GM12878 (cell line): Measurements from ENCODE around the gene CNKSR1. TPM values are rescaled to one million over a fixed set of nuclear protein-coding genes. Genes with fewer than 3 reads are reported as not detected.

Experiments
- ATAC-seq: fragments of 200-7000 bp; cut with Tn5 transposase; 3 replicates; pipeline ENCODE4 v1.9.1; 2020; ENCODE audit warnings: mild to moderate bottlenecking, moderate library complexity
- BruUV-seq: library from RNA; stranded (reverse); fragments of 400-500 nt; replicated peaks from 2 replicates; lab custom pipeline; 2021; lab: Mats Ljungman, UMichigan
- CTCF ChIA-PET: fragments of 300-600 bp; sonication (Branson Sonifier 250); formaldehyde crosslinking; extraction: SDS; loops from one replicate; lab custom pipeline; 2021; ENCODE audit warnings: inconsistent platforms; lab: Yijun Ruan, JAX
- POLR2A ChIA-PET: fragments of 350-600 bp; formaldehyde crosslinking; extraction: SDS; loops from one replicate; lab custom pipeline; 2021; ENCODE audit warnings: inconsistent platforms; lab: Charles Lee
- RAD21 ChIA-PET: fragments of 300-600 bp; sonication (Branson Sonifier 250); formaldehyde crosslinking; loops from one replicate; lab custom pipeline; 2023; ENCODE audit warnings: antibody characterized with exemption; ENCODE audit not compliant: unreplicated experiment; lab: Charles Lee
- SMC1A ChIA-PET: fragments of 300-600 bp; sonication (Branson Sonifier 250); formaldehyde crosslinking; loops from one replicate; lab custom pipeline; 2023; ENCODE audit not compliant: unreplicated experiment, uncharacterized antibody; lab: Charles Lee
- DNase-seq: peaks from one replicate; pipeline ENCODE4 v3.0.0-alpha.2; 2011; ENCODE audit warnings: low read depth, low spot score
- FAIRE-seq: peaks from 3 replicates; lab custom pipeline; 2011; peaks lifted over from hg19 to GRCh38; lab: Jason Lieb, UNC
- H2AFZ ChIP-seq: 2 replicates; pipeline ENCODE4 v1.6.0; 2011; ENCODE audit warnings: low read depth, low read length, control low read depth; ENCODE audit not compliant: control insufficient read depth
- H3K27ac ChIP-seq: 2 replicates; pipeline ENCODE4 v1.5.1; 2011; ENCODE audit warnings: control low read depth; ENCODE audit not compliant: control insufficient read depth, insufficient read depth
- H3K27me3 ChIP-seq, 2 experiments: replicated peaks in 1 of 2; 2 replicates each; pipeline versions ENCODE4 v1.6.0 to v1.6.1; 2011; ENCODE audit warnings: low read length in 1 of 2; ENCODE audit not compliant: control insufficient read depth in 2 of 2, insufficient read depth in 2 of 2
- H3K36me3 ChIP-seq, 2 experiments: 2 replicates each; pipeline ENCODE4 v1.5.1; 2011; ENCODE audit warnings: low read length in 1 of 2; ENCODE audit not compliant: control insufficient read depth in 2 of 2, insufficient read depth in 2 of 2
- H3K4me1 ChIP-seq: 2 replicates; pipeline ENCODE4 v1.6.1; 2011; ENCODE audit warnings: mild to moderate bottlenecking, low read length, moderate library complexity, mixed read lengths; ENCODE audit not compliant: control insufficient read depth, insufficient read depth
- H3K4me2 ChIP-seq: 2 replicates; pipeline ENCODE4 v1.6.0; 2011; ENCODE audit warnings: control low read depth; ENCODE audit not compliant: control insufficient read depth, insufficient read depth
- H3K4me3 ChIP-seq: fragments of 200-600 bp; sonication (generic); 2 replicates; pipeline ENCODE4 v1.5.1; 2016
- H3K79me2 ChIP-seq: 2 replicates; pipeline ENCODE4 v1.6.0; 2011; ENCODE audit warnings: low read length; ENCODE audit not compliant: control insufficient read depth, insufficient read depth
- H3K9ac ChIP-seq: 2 replicates; pipeline ENCODE4 v1.8.0; 2011; ENCODE audit warnings: low read length, control low read depth, mixed read lengths; ENCODE audit not compliant: control insufficient read depth, insufficient read depth
- H3K9me3 ChIP-seq: replicated peaks from 3 replicates; pipeline ENCODE4 v1.5.1; 2011; ENCODE audit warnings: mild to moderate bottlenecking, low read length; ENCODE audit not compliant: control insufficient read depth, insufficient read depth
- H4K20me1 ChIP-seq: 2 replicates; pipeline ENCODE4 v1.6.0; 2011; ENCODE audit not compliant: control insufficient read depth, insufficient read depth
- CHD1 ChIP-seq: IDR thresholded peaks from 2 replicates; pipeline ENCODE4 v1.6.1; 2012; ENCODE audit warnings: low read depth, low read length, improper control_type of control experiment
- CHD4 ChIP-seq: fragments of 200-600 bp; sonication (generic); IDR thresholded peaks from 2 replicates; pipeline ENCODE4 v1.6.1; 2016; ENCODE audit warnings: mild to moderate bottlenecking
- ESRRA ChIP-seq: IDR thresholded peaks from 2 replicates; pipeline ENCODE4 v1.6.1; 2012; ENCODE audit warnings: mild to moderate bottlenecking, low read length, improper control_type of control experiment
- MTA2 ChIP-seq: fragments of 450-650 bp; IDR thresholded peaks from 2 replicates; pipeline ENCODE4 v1.6.1; 2016; ENCODE audit warnings: low read depth, mild to moderate bottlenecking, moderate library complexity
- NFYB ChIP-seq: IDR thresholded peaks from 2 replicates; pipeline ENCODE4 v1.6.1; 2011; ENCODE audit warnings: low read depth, mild to moderate bottlenecking, low read length, improper control_type of control experiment, moderate library complexity; ENCODE audit not compliant: insufficient read depth
- PML ChIP-seq: IDR thresholded peaks from 2 replicates; pipeline ENCODE4 v1.6.1; 2012; ENCODE audit warnings: low read length, inconsistent platforms
- RAD51 ChIP-seq: fragments of 450-650 bp; IDR thresholded peaks from 2 replicates; pipeline ENCODE4 v1.6.1; 2016; ENCODE audit warnings: moderate library complexity, mild to moderate bottlenecking, inconsistent platforms
- RBBP5 ChIP-seq: fragments of 200-600 bp; sonication (generic); conservative IDR thresholded peaks from 2 replicates; pipeline ENCODE4 v1.6.1; 2016
- SIN3A ChIP-seq: IDR thresholded peaks from 2 replicates; pipeline ENCODE4 v1.6.1; 2012; ENCODE audit warnings: low read depth, low read length, improper control_type of control experiment
- SMAD5 ChIP-seq: IDR thresholded peaks from 2 replicates; pipeline ENCODE4 v1.6.1; 2016; ENCODE audit warnings: antibody characterized with exemption, low read depth
- SMC3 ChIP-seq: IDR thresholded peaks from 2 replicates; pipeline ENCODE4 v1.6.1; 2011; ENCODE audit warnings: low read length, improper control_type of control experiment, borderline replicate concordance
- TBL1XR1 ChIP-seq: IDR thresholded peaks from 2 replicates; pipeline ENCODE4 v1.6.1; 2012; ENCODE audit warnings: low read depth, low read length, improper control_type of control experiment
- TCF7 ChIP-seq: IDR thresholded peaks from 2 replicates; pipeline ENCODE4 v1.6.1; 2014; ENCODE audit warnings: antibody characterized with exemption, borderline replicate concordance
- WRNIP1 ChIP-seq: IDR thresholded peaks from 2 replicates; pipeline ENCODE4 v1.6.1; 2011; ENCODE audit warnings: low read depth, low read length, improper control_type of control experiment, borderline replicate concordance
- YBX1 ChIP-seq: fragments of 450-650 bp; IDR thresholded peaks from 2 replicates; pipeline ENCODE4 v1.6.1; 2016; ENCODE audit warnings: antibody characterized with exemption
- WGBS: methylation state at CpG from one replicate; pipeline ENCODE4 v1.1.6; 2016; ENCODE audit warnings: low lambda C conversion rate; ENCODE audit not compliant: insufficient replicate concordance, insufficient coverage; ENCODE audit errors: missing lambda C conversion rate; 5-methylcytosine and 5-hydroxymethylcytosine counted together
- in situ Hi-C: fragments of 300-500 bp; cut with MboI; formaldehyde crosslinking; loops from 9 replicates; pipeline ENCODE4 v1.14.3; 2018; ENCODE audit warnings: mixed read lengths
- intact Hi-C: fragments of 100-400 bp; cut with micrococcal nuclease; formaldehyde crosslinking; loops from one replicate; pipeline ENCODE4 v1.14.2; 2022; ENCODE audit not compliant: unreplicated experiment
- polyA plus RNA-seq, 11 experiments: library from polyadenylated mRNA; depleted of rRNA in 4 of 11; unstranded in 6 of 11; stranded (reverse) in 5 of 11; fragments of >200 nt; fragmentation: Nextera tagmentation in 4 of 11; fragmentation: Illumina TruSeq in 1 of 11; extraction: Ambion mirVana in 4 of 11; extraction: Trizol in 1 of 11; gene quantifications; 1 replicate in 1 of 11; 2 replicates in 10 of 11; pipeline versions ENCODE4 v1.2.1 to v1.2.3, GENCODE V29; 2011 to 2016; ENCODE audit warnings: inconsistent platforms in 2 of 11, missing spikeins in 2 of 11, low read depth in 1 of 11
- total RNA-seq, 4 experiments: library from RNA; depleted of rRNA in 3 of 4; stranded (reverse); fragments of >200 nt in 3 of 4; fragmentation: Illumina TruSeq in 1 of 4; extraction: Trizol in 1 of 4; gene quantifications; 2 replicates each; pipeline versions ENCODE4 v1.2.1 to v1.2.3, GENCODE V29; 2013 to 2021
- TF ChIP-seq, protein P1 (sequence below): fragments of 450-650 bp; formaldehyde crosslinking; IDR thresholded peaks from 2 replicates; pipeline ENCODE4 v1.5.0; 2022; ENCODE audit warnings: mild to moderate bottlenecking, missing genetic modification characterization
- TF ChIP-seq, protein P2 (sequence below): IDR thresholded peaks from 2 replicates; pipeline ENCODE4 v1.6.1; 2011; ENCODE audit warnings: borderline replicate concordance, low read depth, mild to moderate bottlenecking, moderate library complexity, mixed read lengths, low read length; ENCODE audit not compliant: insufficient read depth; ENCODE audit errors: extremely low read length
- TF ChIP-seq, protein P3 (sequence below): fragments of 450-650 bp; formaldehyde crosslinking; IDR thresholded peaks from 2 replicates; pipeline ENCODE4 v1.4.0; 2020; ENCODE audit warnings: mild to moderate bottlenecking, moderate library complexity

CNKSR1 gene
- total and polyA plus RNA-seq, 10 of the 15 experiments (the other 5 are each of a cell fraction or from before 2014, with no cell fraction given), result 0.06 to 1.2 (median 0.86) TPM

DNA sequence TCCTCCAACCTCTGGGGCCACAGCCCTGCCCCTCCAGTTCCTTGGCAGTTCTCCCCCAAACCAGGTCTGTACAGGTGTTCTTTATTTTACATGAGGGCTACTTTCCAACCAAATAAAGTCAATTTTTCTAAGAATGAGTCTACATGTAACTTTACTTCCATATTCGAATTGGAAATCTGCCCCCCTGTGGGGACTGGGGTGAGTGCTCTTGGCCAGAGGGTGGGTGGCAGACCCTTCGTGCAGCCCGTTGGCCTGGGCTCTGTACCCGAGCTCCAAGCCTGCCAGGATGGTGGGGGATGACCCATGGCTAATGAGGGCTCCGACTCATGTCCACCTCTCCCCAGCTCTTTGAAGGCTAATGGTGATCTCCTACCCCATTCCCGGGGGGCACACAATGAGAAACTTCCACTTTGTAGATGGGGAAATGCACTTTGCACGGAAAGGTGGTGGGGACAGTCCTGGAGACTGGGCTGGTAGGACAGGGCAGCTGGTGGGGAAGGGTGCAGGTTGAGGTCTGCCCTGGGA lies 12.5 kb downstream of the CNKSR1 start:
- POLR2A ChIA-PET, result no interaction called here
- TF ChIP-seq CHD4, result no peak
- TF ChIP-seq PML, result no peak
- no peak for TF ChIP-seq CHD1
- no peak for TF ChIP-seq TBL1XR1
- no peak for TF ChIP-seq NFYB
- TF ChIP-seq ESRRA, result no peak
- TF ChIP-seq SIN3A, result no peak
- TF ChIP-seq, protein P1, sequence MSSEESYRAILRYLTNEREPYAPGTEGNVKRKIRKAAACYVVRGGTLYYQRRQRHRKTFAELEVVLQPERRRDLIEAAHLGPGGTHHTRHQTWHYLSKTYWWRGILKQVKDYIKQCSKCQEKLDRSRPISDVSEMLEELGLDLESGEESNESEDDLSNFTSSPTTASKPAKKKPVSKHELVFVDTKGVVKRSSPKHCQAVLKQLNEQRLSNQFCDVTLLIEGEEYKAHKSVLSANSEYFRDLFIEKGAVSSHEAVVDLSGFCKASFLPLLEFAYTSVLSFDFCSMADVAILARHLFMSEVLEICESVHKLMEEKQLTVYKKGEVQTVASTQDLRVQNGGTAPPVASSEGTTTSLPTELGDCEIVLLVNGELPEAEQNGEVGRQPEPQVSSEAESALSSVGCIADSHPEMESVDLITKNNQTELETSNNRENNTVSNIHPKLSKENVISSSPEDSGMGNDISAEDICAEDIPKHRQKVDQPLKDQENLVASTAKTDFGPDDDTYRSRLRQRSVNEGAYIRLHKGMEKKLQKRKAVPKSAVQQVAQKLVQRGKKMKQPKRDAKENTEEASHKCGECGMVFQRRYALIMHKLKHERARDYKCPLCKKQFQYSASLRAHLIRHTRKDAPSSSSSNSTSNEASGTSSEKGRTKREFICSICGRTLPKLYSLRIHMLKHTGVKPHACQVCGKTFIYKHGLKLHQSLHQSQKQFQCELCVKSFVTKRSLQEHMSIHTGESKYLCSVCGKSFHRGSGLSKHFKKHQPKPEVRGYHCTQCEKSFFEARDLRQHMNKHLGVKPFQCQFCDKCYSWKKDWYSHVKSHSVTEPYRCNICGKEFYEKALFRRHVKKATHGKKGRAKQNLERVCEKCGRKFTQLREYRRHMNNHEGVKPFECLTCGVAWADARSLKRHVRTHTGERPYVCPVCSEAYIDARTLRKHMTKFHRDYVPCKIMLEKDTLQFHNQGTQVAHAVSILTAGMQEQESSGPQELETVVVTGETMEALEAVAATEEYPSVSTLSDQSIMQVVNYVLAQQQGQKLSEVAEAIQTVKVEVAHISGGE, result no peak
- TF ChIP-seq YBX1, result no peak
- TF ChIP-seq RBBP5, result no peak
- no peak for TF ChIP-seq SMC3
- TF ChIP-seq SMAD5, result no peak
- TF ChIP-seq, protein P2, sequence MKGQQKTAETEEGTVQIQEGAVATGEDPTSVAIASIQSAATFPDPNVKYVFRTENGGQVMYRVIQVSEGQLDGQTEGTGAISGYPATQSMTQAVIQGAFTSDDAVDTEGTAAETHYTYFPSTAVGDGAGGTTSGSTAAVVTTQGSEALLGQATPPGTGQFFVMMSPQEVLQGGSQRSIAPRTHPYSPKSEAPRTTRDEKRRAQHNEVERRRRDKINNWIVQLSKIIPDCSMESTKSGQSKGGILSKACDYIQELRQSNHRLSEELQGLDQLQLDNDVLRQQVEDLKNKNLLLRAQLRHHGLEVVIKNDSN, result no peak
- TF ChIP-seq RAD51, result no peak
- TF ChIP-seq, protein P3, sequence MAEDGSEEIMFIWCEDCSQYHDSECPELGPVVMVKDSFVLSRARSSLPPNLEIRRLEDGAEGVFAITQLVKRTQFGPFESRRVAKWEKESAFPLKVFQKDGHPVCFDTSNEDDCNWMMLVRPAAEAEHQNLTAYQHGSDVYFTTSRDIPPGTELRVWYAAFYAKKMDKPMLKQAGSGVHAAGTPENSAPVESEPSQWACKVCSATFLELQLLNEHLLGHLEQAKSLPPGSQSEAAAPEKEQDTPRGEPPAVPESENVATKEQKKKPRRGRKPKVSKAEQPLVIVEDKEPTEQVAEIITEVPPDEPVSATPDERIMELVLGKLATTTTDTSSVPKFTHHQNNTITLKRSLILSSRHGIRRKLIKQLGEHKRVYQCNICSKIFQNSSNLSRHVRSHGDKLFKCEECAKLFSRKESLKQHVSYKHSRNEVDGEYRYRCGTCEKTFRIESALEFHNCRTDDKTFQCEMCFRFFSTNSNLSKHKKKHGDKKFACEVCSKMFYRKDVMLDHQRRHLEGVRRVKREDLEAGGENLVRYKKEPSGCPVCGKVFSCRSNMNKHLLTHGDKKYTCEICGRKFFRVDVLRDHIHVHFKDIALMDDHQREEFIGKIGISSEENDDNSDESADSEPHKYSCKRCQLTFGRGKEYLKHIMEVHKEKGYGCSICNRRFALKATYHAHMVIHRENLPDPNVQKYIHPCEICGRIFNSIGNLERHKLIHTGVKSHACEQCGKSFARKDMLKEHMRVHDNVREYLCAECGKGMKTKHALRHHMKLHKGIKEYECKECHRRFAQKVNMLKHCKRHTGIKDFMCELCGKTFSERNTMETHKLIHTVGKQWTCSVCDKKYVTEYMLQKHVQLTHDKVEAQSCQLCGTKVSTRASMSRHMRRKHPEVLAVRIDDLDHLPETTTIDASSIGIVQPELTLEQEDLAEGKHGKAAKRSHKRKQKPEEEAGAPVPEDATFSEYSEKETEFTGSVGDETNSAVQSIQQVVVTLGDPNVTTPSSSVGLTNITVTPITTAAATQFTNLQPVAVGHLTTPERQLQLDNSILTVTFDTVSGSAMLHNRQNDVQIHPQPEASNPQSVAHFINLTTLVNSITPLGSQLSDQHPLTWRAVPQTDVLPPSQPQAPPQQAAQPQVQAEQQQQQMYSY, result no peak
- no peak for TF ChIP-seq WRNIP1
- TF ChIP-seq TCF7, result no peak
- TF ChIP-seq MTA2, result no peak
- H3K36me3 ChIP-seq, result no peaks in the 10 kb centered on the region
- FAIRE-seq (no peak), DNase-seq (no peak), ATAC-seq (no peak)
- no peak overlapping the region for H3K4me2 ChIP-seq
- H4K20me1 ChIP-seq, result no peaks in the 10 kb centered on the region
- no peak overlapping the region for H3K9ac ChIP-seq
- intact Hi-C loops, result no loop called here
- SMC1A ChIA-PET, result interaction anchor here (0.7 kb wide), 1 partner anchor 44 kb away, joined by 3 read pairs; no protein-coding TSS in a partner anchor
- no peaks in the 10 kb centered on the region for H3K27me3 ChIP-seq
- no peak overlapping the region for H3K4me3 ChIP-seq
- no peaks in the 10 kb centered on the region for H3K79me2 ChIP-seq
- CTCF ChIA-PET, result interaction anchor here (1.1 to 1.4 kb wide), 4 partner anchors 10 to 46 kb away, joined by 3 read pairs; partner anchors contain the start of gene ZNF593
- H3K4me1 ChIP-seq, result no peaks in the 10 kb centered on the region
- H3K27ac ChIP-seq, result no peak overlapping the region
- no peak overlapping the region for H2AFZ ChIP-seq
- no TSS peak for BruUV-seq
- H3K9me3 ChIP-seq, result no peaks in the 10 kb centered on the region
- RAD21 ChIA-PET, result no interaction called here
- in situ Hi-C loops, result no loop called here
- 55% methylated on average over 7 of the region's 7 CpGs for WGBS
